DND-41 (cell line): ENCODE data around the gene SLC39A12.
"Not testable (repeated sequence)": the region's sequence is repeated elsewhere in the genome, so short reads cannot be mapped to it uniquely, and the experiment has no call there.

Source experiments
- ATAC-seq: fragments of 200-7000 bp; cut with Tn5 transposase; 3 replicates; pipeline ENCODE4 v1.9.1; 2021; ENCODE audit warnings: low read depth; ENCODE audit not compliant: insufficient read depth
- DNase-seq: peaks from one replicate; pipeline ENCODE4 v3.0.0-alpha.2; 2020
- H2AFZ ChIP-seq: 2 replicates; pipeline ENCODE4 v1.6.0; 2012; ENCODE audit warnings: low read depth, low read length
- H3K27ac ChIP-seq: 2 replicates; pipeline ENCODE4 v1.5.1; 2012; ENCODE audit warnings: low read length, inconsistent platforms
- H3K27me3 ChIP-seq: fragments of 200-600 bp; sonication (generic); 2 replicates; pipeline ENCODE4 v1.6.0; 2012; ENCODE audit warnings: low read length, mild to moderate bottlenecking, inconsistent platforms; ENCODE audit not compliant: insufficient read depth, poor library complexity
- H3K36me3 ChIP-seq: 2 replicates; pipeline ENCODE4 v1.5.1; 2012; ENCODE audit warnings: low read length, inconsistent platforms; ENCODE audit not compliant: insufficient read depth
- H3K4me1 ChIP-seq: 2 replicates; pipeline ENCODE4 v1.5.1; 2012; ENCODE audit warnings: mild to moderate bottlenecking, low read length; ENCODE audit not compliant: insufficient read depth
- H3K4me2 ChIP-seq: 2 replicates; pipeline ENCODE4 v1.6.0; 2012; ENCODE audit warnings: mild to moderate bottlenecking, moderate library complexity, low read length, inconsistent platforms; ENCODE audit not compliant: insufficient read depth
- H3K4me3 ChIP-seq, 2 experiments: fragments of 200-600 bp in 1 of 2; shearing (Covaris generic) in 1 of 2; 2 replicates each; pipeline ENCODE4 v1.5.1; 2012 to 2016; ENCODE audit warnings: inconsistent platforms in 2 of 2, low read length in 2 of 2, mild to moderate bottlenecking in 2 of 2, low read depth in 1 of 2, moderate library complexity in 1 of 2
- H3K79me2 ChIP-seq: 2 replicates; pipeline ENCODE4 v1.6.0; 2012; ENCODE audit warnings: low read length, inconsistent platforms; ENCODE audit not compliant: insufficient read depth
- H3K9ac ChIP-seq: 2 replicates; pipeline ENCODE4 v1.6.0; 2012; ENCODE audit warnings: low read depth, mild to moderate bottlenecking, inconsistent platforms, low read length, moderate library complexity
- H3K9me3 ChIP-seq: 2 replicates; pipeline ENCODE4 v1.5.1; 2012; ENCODE audit warnings: low read length, moderate library complexity, mild to moderate bottlenecking, inconsistent platforms; ENCODE audit not compliant: insufficient read depth, severe bottlenecking
- H4K20me1 ChIP-seq: 2 replicates; pipeline ENCODE4 v1.6.0; 2012; ENCODE audit warnings: low read length; ENCODE audit not compliant: insufficient read depth
- EZH2 ChIP-seq: IDR thresholded peaks from 3 replicates; pipeline ENCODE4 v1.6.1; 2012; ENCODE audit warnings: borderline replicate concordance, low read depth, mild to moderate bottlenecking, moderate library complexity, low read length, inconsistent platforms; ENCODE audit not compliant: severe bottlenecking
- TF ChIP-seq, protein P1 (sequence below): IDR thresholded peaks from 2 replicates; pipeline ENCODE4 v1.5.1; 2012; ENCODE audit warnings: borderline replicate concordance, low read length, moderate library complexity, mild to moderate bottlenecking; ENCODE audit not compliant: poor library complexity, severe bottlenecking; ENCODE audit errors: extremely low read depth

The SLC39A12 gene

DNA sequence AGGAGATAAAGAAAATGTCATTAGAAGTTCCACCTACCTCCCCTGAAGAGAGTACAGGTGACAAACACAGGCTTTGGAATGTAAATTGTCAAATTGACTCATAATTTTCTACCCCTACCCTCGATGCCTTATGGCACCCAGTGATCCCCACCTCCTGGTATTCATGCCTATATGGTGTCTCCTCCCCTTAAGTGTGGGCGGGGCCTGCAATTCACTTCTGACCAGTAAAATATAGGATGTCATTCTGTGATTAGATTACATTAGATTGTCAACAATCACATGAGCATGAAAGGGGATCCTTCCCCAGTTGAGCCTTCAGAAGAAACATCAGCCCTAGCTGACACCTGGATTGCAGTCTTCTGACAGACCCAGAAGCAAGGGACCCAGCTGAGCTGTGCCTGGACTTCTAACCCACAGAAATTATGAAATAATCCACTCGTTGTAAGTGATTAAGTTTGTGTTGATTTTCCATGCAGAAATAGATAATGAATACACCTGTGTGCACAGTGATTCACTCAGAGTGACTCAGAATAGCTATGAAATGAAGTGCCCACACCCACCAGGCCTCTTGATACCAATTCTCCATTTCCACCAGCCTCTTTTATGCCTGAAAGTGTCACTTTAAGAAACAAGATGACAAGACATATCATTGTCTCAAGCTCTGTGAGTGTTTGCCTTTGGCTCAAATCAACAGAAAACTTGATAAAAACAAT is 8.5 kb upstream of the SLC39A12 start:
- no peak overlapping the region for H3K4me3 ChIP-seq
- no peak for DNase-seq

DNA sequence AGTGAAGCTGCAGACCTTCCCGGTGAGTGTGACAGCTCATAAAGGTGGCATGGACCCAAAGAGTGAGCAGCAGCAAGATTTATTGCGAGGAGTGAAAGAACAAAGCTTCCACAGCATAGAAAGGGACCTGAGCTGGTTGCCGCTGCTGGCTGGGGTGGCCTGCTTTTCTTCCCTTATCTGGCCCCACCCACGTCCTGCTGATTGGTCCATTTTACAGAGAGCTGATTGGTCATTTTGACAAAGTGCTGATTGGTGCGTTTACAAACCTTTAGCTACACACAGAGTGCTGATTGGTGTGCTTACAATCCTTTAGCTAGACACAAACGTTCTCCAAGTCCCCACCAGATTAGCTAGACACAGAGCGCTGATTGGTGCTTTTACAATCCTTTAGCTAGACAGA is 1.4 kb upstream of the SLC39A12 start:
- H3K36me3 ChIP-seq, H4K20me1 ChIP-seq, H3K79me2 ChIP-seq, H3K4me2 ChIP-seq, H3K9ac ChIP-seq, H3K27me3 ChIP-seq, ATAC-seq, DNase-seq, H3K27ac ChIP-seq, H2AFZ ChIP-seq, H3K9me3 ChIP-seq, H3K4me1 ChIP-seq, H3K4me3 ChIP-seq: not testable (repeated sequence)

More for the DNA sequence above, 8.5 kb upstream of the SLC39A12 start:
- Histone ChIP-seq H2AFZ (no peak overlapping the region), H3K9ac (no peak overlapping the region), H3K79me2 (no peaks in the 10 kb centered on the region), H3K4me2 (no peak overlapping the region), H4K20me1 (no peaks in the 10 kb centered on the region), H3K36me3 (no peaks in the 10 kb centered on the region), H3K4me1 (no peaks in the 10 kb centered on the region), H3K9me3 (no peaks in the 10 kb centered on the region), H3K27ac (no peak overlapping the region), H3K27me3 (no peaks in the 10 kb centered on the region)
- ATAC-seq: no peak
- TF ChIP-seq EZH2: no peak
- TF ChIP-seq, protein P1, sequence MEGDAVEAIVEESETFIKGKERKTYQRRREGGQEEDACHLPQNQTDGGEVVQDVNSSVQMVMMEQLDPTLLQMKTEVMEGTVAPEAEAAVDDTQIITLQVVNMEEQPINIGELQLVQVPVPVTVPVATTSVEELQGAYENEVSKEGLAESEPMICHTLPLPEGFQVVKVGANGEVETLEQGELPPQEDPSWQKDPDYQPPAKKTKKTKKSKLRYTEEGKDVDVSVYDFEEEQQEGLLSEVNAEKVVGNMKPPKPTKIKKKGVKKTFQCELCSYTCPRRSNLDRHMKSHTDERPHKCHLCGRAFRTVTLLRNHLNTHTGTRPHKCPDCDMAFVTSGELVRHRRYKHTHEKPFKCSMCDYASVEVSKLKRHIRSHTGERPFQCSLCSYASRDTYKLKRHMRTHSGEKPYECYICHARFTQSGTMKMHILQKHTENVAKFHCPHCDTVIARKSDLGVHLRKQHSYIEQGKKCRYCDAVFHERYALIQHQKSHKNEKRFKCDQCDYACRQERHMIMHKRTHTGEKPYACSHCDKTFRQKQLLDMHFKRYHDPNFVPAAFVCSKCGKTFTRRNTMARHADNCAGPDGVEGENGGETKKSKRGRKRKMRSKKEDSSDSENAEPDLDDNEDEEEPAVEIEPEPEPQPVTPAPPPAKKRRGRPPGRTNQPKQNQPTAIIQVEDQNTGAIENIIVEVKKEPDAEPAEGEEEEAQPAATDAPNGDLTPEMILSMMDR: no peak

DNA sequence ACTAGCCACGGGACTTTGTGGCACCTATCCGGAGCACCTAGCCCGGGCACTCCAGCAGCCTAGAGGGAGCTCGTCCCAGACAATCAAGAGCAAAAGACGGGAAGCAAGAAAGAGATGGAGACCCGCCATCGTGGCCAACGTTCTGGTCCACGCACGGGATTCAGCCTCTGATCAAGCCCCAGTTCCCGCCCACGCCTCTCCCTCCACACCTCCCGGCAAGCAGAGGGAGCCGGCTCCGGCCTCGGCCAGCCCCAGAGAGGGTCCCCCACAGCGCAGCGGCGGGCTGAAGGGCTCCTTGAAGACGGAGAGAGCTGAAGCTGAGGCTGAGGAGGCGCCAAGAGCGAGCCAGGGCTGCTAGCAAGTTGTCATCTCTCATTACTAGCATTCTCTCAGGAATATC is 992 bp upstream of the SLC39A12 start:
- no peak overlapping the region for H2AFZ ChIP-seq
- no peak overlapping the region for H3K4me2 ChIP-seq
- no peak overlapping the region for H3K9ac ChIP-seq
- no peaks in the 10 kb centered on the region for H3K9me3 ChIP-seq
- no peak overlapping the region for H3K4me3 ChIP-seq
- H3K36me3 ChIP-seq: no peaks in the 10 kb centered on the region
- H3K27me3 ChIP-seq: no peaks in the 10 kb centered on the region
- ATAC-seq (no peak), DNase-seq (no peak)
- TF ChIP-seq EZH2: no peak
- TF ChIP-seq, protein P1: no peak
- no peaks in the 10 kb centered on the region for H3K79me2 ChIP-seq
- H3K4me1 ChIP-seq: no peaks in the 10 kb centered on the region
- H3K27ac ChIP-seq: no peak overlapping the region
- no peaks in the 10 kb centered on the region for H4K20me1 ChIP-seq

DNA sequence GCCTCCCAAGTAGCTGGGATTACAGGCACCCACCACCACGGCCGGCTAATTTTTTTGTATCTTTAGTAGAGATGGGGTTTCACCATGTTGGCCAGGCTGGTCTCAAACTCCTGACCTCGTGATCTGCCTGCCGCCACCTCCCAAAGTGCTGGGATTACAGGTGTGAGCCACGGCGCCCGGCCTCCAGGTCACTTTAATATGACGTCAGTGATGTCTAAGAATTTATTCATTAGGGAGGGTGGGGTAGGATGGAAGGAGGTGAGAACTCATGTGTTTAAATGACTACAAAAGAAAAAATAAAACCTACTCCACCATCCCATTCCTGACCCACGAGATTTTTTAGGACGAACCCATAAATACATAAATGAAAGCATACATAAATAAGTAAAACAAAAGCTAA is 2.7 kb downstream of the SLC39A12 start:
- not testable (repeated sequence) for H3K27me3 ChIP-seq, H2AFZ ChIP-seq, H3K4me3 ChIP-seq, DNase-seq, H3K36me3 ChIP-seq, H3K4me1 ChIP-seq, H3K27ac ChIP-seq, H3K4me2 ChIP-seq, H3K9ac ChIP-seq, H3K9me3 ChIP-seq, H3K79me2 ChIP-seq, H4K20me1 ChIP-seq, ATAC-seq
